GM10248 (cell line): ENCODE data around the gene CA5A.

ENCODE experiments used
- CTCF ChIA-PET: fragments of 300-600 bp; sonication (Branson Sonifier 250); formaldehyde crosslinking; extraction: SDS; loops from one replicate; lab custom pipeline; 2021; ENCODE audit warnings: antibody characterized with exemption; lab: Yijun Ruan, JAX
- POLR2A ChIA-PET: fragments of 350-650 bp; sonication (Branson Sonifier 250); formaldehyde crosslinking; extraction: SDS; loops from one replicate; lab custom pipeline; 2020; ENCODE audit warnings: antibody characterized with exemption; lab: Yijun Ruan, JAX
- DNase-seq: peaks from one replicate; pipeline ENCODE4 v3.0.0; 2012; ENCODE audit errors: extremely low spot score
- TF ChIP-seq, protein P1 (sequence below): IDR thresholded peaks from 2 replicates; pipeline ENCODE4 v1.5.1; 2012; ENCODE audit warnings: mild to moderate bottlenecking, low read depth; ENCODE audit errors: extremely low read depth, missing control alignments, control extremely low read depth

Gene CA5A

DNA sequence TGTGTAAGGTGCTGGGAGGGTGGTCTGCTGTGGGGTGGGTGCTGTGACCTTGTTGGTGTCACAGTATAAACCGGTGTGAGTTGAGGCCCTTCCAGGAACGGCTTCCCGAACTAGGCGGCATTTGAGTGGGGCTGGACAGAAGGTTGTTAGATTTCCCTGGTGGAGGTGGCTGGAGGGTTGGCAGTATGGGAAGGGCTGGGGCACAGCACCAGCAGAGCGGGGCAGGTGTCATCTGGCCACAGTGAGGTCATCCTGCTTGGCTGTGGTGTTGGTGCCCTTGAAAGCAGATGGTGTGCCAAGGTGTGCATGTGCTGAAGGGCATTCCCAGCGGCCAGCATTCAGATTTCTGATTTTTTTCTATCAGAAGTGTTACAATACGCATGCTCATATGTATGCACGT lies 43.0 kb upstream of the CA5A start:
- TF ChIP-seq, protein P1, sequence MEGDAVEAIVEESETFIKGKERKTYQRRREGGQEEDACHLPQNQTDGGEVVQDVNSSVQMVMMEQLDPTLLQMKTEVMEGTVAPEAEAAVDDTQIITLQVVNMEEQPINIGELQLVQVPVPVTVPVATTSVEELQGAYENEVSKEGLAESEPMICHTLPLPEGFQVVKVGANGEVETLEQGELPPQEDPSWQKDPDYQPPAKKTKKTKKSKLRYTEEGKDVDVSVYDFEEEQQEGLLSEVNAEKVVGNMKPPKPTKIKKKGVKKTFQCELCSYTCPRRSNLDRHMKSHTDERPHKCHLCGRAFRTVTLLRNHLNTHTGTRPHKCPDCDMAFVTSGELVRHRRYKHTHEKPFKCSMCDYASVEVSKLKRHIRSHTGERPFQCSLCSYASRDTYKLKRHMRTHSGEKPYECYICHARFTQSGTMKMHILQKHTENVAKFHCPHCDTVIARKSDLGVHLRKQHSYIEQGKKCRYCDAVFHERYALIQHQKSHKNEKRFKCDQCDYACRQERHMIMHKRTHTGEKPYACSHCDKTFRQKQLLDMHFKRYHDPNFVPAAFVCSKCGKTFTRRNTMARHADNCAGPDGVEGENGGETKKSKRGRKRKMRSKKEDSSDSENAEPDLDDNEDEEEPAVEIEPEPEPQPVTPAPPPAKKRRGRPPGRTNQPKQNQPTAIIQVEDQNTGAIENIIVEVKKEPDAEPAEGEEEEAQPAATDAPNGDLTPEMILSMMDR: no peak
- CTCF ChIA-PET: no interaction called here
- POLR2A ChIA-PET: no interaction called here
- DNase-seq: no peak

DNA sequence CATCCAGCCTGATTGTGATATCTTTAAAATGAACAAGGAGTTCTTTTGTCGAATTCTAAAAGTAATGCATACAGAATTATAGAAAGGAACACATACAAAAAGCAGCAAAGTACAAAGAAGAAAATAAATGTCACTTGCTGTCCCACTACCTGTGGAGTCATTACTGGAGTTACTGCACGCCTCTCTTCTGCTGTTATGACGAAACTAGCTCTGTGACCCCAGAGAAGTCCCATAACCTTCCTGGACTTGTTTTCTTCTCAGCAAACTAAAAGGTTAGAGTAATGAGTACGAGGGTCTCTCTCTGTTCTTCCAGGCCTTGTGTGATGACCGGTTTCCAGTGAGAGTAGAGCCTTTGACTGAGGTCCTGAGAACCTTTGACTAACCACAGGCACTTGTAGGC lies 41.8 kb upstream of the CA5A start:
- ChIA-PET CTCF (interaction anchor here (1.2 kb wide), 1 partner anchor 24 kb away, joined by 3 read pairs; no protein-coding TSS in a partner anchor), POLR2A (no interaction called here)
- no peak for DNase-seq
- TF ChIP-seq, protein P1: no peak

DNA sequence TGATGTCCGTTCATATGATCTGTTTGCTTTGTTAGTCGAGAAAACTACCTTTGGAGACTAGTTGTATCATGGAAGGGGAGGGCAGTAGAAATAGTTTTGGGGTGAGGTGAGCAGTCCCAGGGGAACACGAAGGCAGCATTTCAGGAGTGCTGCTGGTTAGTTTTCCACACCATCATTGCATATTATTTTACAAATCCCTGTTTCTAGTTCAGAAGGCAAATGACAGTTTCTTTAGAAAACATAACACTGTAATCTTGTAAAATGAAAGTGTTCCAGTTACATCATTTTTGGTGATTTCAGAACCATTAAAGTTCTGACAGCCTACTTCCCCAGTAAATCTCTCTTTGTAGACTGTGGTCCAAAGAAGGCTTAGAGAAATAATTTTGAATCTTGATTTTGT lies 40.3 kb upstream of the CA5A start:
- POLR2A ChIA-PET: no interaction called here
- TF ChIP-seq, protein P1: no peak
- no peak for DNase-seq
- CTCF ChIA-PET: interaction anchor here (1.2 kb wide), 1 partner anchor 22 kb away, joined by 3 read pairs; no protein-coding TSS in a partner anchor

DNA sequence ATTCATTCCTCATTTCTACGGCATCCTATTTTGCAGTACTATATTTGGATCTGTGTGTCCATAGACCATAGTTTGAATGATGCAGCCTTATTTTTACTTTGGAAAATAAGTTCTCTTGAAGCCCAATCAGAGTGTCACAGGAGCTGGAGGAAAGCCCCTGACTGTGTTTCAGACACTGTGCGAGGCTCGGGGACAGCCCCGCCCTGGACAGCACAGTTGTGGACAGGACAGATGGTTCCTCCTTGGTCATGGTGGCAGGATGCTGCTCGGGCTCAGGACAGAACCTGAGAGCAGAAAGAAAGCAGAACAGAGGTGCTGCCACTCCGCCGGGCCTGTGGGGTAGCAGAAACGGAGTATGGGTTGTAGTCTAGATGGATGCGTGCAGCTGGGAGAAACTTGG lies 37.8 kb upstream of the CA5A start:
- CTCF ChIA-PET: interaction anchor here (1.2 to 2.1 kb wide), 2 partner anchors 14 to 195 kb away, joined by 3 to 6 read pairs; no protein-coding TSS in a partner anchor
- POLR2A ChIA-PET: no interaction called here
- DNase-seq: no peak
- TF ChIP-seq, protein P1: no peak

DNA sequence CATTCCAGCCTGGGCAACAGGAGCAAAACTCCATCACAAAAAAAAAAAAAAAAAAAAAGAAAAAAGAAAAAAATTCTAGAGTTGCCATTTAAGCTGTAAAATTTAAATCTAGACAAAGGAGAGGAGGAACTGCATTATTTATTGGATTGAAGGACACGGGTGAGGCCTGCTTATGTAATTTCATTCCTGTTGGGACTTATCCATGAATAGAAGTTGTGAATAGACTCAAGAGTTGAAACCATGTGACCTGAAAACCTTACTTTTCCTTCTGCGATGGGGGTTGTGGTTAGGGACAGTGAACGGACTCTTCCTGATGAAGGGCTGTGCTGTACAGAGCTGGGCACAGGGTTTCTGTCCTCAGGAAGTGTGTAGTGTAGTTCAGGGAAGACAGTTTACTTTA lies 37.4 kb upstream of the CA5A start:
- CTCF ChIA-PET: interaction anchor here (1.2 to 2.1 kb wide), 2 partner anchors 14 to 195 kb away, joined by 3 to 6 read pairs; no protein-coding TSS in a partner anchor
- POLR2A ChIA-PET: no interaction called here
- TF ChIP-seq, protein P1: no peak
- DNase-seq: no peak

DNA sequence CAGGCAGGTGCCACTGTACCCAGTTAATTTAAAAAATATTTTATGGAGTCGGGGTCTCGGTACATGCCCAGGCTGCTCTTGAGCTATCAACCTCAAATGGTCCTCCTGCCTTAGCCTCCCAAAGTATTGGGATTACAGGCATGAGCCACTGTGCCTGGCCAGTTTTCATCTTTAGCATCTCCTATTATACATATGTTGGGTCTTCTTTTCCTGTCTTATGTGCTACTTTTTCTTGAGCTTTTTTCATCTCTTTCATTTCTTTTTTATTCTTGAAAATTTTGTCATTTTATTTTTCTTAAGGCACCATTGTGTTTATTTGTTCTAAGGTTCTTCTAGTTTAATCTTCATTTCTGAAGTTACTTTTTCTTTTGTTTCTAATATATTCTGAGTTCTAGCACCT lies 35.6 kb upstream of the CA5A start:
- TF ChIP-seq, protein P1: no peak
- ChIA-PET CTCF (interaction anchor here (1.1 kb wide), 1 partner anchor 16 kb away, joined by 3 read pairs; no protein-coding TSS in a partner anchor), POLR2A (no interaction called here)
- DNase-seq: no peak
